ENCODE data around the gene VMP1.

Gene VMP1

GRCh38 chr17:59669411-59669810 is 38.0 kb upstream of the VMP1 start:
- H3K9ac ChIP-seq (ENCODE audit: low read depth, low read length): no peak overlapping the region
- ATAC-seq (ENCODE audit: insufficient read depth, low read depth) (no peak), DNase-seq (no peak)

DNA sequence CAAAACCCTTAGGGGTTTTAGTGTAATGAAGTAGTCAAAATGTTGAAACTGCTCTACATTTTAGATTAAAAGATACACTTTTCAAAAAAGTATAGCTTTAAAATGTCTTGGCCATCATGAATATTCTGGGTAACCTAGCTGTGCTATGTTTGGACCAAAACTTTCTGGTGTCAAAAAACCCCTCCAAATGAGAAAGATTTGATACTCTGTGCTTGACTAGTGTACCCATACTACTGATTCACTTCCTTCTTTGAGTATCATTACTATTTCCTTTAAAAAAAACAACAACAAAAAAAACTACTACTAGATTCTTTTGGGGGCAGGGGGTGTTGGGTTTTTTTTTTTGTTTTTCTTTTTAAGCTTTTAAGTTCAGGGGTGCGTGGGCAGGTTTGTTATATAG is 37.5 kb upstream of the VMP1 start:
- Histone ChIP-seq H3K4me1 (ENCODE audit: insufficient read depth, low read length) (no peaks in the 10 kb centered on the region), H2AFZ (ENCODE audit: low read depth, low read length) (no peak overlapping the region), H3K27ac (ENCODE audit: low read length) (no peak overlapping the region), H4K20me1 (ENCODE audit: insufficient read depth, low read length) (no peaks in the 10 kb centered on the region; the same call in 1 of the 2 replicates), H3K36me3 (ENCODE audit: insufficient read depth, low read length) (peaks cover 96% of the 10 kb centered on the region), H3K4me2 (ENCODE audit: insufficient read depth, low read length) (no peak overlapping the region), H3K9ac (ENCODE audit: low read depth, low read length) (no peak overlapping the region), H3K9me3 (ENCODE audit: insufficient read depth, low read length, severe bottlenecking) (no peaks in the 10 kb centered on the region), H3K27me3 (ENCODE audit: insufficient read depth, low read length, poor library complexity) (no peaks in the 10 kb centered on the region), H3K4me3 (ENCODE audit: low read depth in 1 of 2, low read length in 2 of 2) (no peak overlapping the region), H3K79me2 (ENCODE audit: insufficient read depth, low read length) (peaks cover 14% of the 10 kb centered on the region; the same call in 1 of the 2 replicates)
- TF ChIP-seq CTCF (IDR thresholded peaks at IDR 0.05; ENCODE audit: borderline replicate concordance, extremely low read depth, low read length, poor library complexity, severe bottlenecking): no peak
- TF ChIP-seq EZH2 (IDR thresholded peaks at IDR 0.05; ENCODE audit: borderline replicate concordance, low read depth, low read length, severe bottlenecking): no peak
- ATAC-seq (ENCODE audit: insufficient read depth, low read depth) (no peak), DNase-seq (no peak)

More at GRCh38 chr17:59669411-59669810, 38.0 kb upstream of the VMP1 start:
- no peak overlapping the region for H3K4me3 ChIP-seq (ENCODE audit: low read depth in 1 of 2, low read length in 2 of 2)
- TF ChIP-seq EZH2 (IDR thresholded peaks at IDR 0.05; ENCODE audit: borderline replicate concordance, low read depth, low read length, severe bottlenecking) (no peak), CTCF (IDR thresholded peaks at IDR 0.05; ENCODE audit: borderline replicate concordance, extremely low read depth, low read length, poor library complexity, severe bottlenecking) (no peak)
- H3K79me2 ChIP-seq (ENCODE audit: insufficient read depth, low read length): peaks cover 14% of the 10 kb centered on the region; the same call in 1 of the 2 replicates
- no peaks in the 10 kb centered on the region; the same call in 1 of the 2 replicates for H4K20me1 ChIP-seq (ENCODE audit: insufficient read depth, low read length)
- no peaks in the 10 kb centered on the region for H3K4me1 ChIP-seq (ENCODE audit: insufficient read depth, low read length)
- no peak overlapping the region for H2AFZ ChIP-seq (ENCODE audit: low read depth, low read length)
- H3K36me3 ChIP-seq (ENCODE audit: insufficient read depth, low read length): peaks cover 96% of the 10 kb centered on the region
- no peaks in the 10 kb centered on the region for H3K9me3 ChIP-seq (ENCODE audit: insufficient read depth, low read length, severe bottlenecking)
- H3K27ac ChIP-seq (ENCODE audit: low read length): no peak overlapping the region
- H3K4me2 ChIP-seq (ENCODE audit: insufficient read depth, low read length): no peak overlapping the region
- H3K27me3 ChIP-seq (ENCODE audit: insufficient read depth, low read length, poor library complexity): no peaks in the 10 kb centered on the region

DNA sequence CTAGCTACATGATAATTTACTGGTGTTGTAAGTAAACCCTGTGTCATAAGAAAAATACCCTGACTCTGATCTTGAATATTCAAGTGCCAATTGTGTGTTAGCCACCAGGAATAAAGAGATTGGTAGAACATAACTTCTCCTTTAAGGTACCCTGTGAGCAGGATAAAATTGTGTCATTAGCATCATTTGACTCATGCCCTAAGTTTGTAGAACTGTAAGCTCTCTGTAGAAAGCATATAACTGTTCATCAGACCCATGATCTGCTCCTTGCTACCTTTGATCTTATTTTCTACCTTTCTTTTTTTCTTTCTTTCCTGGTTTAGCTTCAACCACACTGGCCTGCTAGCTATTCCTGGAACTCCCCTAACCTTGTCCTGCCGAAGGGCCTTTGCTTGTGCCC is 36.1 kb upstream of the VMP1 start:
- Histone ChIP-seq H3K9me3 (ENCODE audit: insufficient read depth, low read length, severe bottlenecking) (no peaks in the 10 kb centered on the region), H3K36me3 (ENCODE audit: insufficient read depth, low read length) (peaks cover 96% of the 10 kb centered on the region), H3K27ac (ENCODE audit: low read length) (no peak overlapping the region), H3K9ac (ENCODE audit: low read depth, low read length) (no peak overlapping the region), H3K4me1 (ENCODE audit: insufficient read depth, low read length) (no peaks in the 10 kb centered on the region), H2AFZ (ENCODE audit: low read depth, low read length) (no peak overlapping the region), H3K4me2 (ENCODE audit: insufficient read depth, low read length) (no peak overlapping the region), H3K27me3 (ENCODE audit: insufficient read depth, low read length, poor library complexity) (no peaks in the 10 kb centered on the region), H4K20me1 (ENCODE audit: insufficient read depth, low read length) (no peaks in the 10 kb centered on the region; the same call in 1 of the 2 replicates), H3K79me2 (ENCODE audit: insufficient read depth, low read length) (peaks cover 23% of the 10 kb centered on the region; the same call in 1 of the 2 replicates), H3K4me3 (ENCODE audit: low read depth in 1 of 2, low read length in 2 of 2) (no peak overlapping the region)
- TF ChIP-seq EZH2 (IDR thresholded peaks at IDR 0.05; ENCODE audit: borderline replicate concordance, low read depth, low read length, severe bottlenecking) (no peak), CTCF (IDR thresholded peaks at IDR 0.05; ENCODE audit: borderline replicate concordance, extremely low read depth, low read length, poor library complexity, severe bottlenecking) (no peak)
- DNase-seq (no peak), ATAC-seq (ENCODE audit: insufficient read depth, low read depth) (no peak)

GRCh38 chr17:59675231-59675630 is 32.2 kb upstream of the VMP1 start:
- Histone ChIP-seq H3K9me3 (ENCODE audit: insufficient read depth, low read length, severe bottlenecking) (no peaks in the 10 kb centered on the region), H3K79me2 (ENCODE audit: insufficient read depth, low read length) (peaks cover 43% of the 10 kb centered on the region; the same call in 1 of the 2 replicates), H3K4me3 (ENCODE audit: low read depth in 1 of 2, low read length in 2 of 2) (no peak overlapping the region), H4K20me1 (ENCODE audit: insufficient read depth, low read length) (peaks cover 2% of the 10 kb centered on the region), H3K36me3 (ENCODE audit: insufficient read depth, low read length) (peaks cover 95% of the 10 kb centered on the region), H3K4me1 (ENCODE audit: insufficient read depth, low read length) (no peaks in the 10 kb centered on the region), H3K4me2 (ENCODE audit: insufficient read depth, low read length) (no peak overlapping the region), H3K27ac (ENCODE audit: low read length) (no peak overlapping the region), H3K9ac (ENCODE audit: low read depth, low read length) (no peak overlapping the region), H2AFZ (ENCODE audit: low read depth, low read length) (no peak overlapping the region), H3K27me3 (ENCODE audit: insufficient read depth, low read length, poor library complexity) (no peaks in the 10 kb centered on the region)
- ATAC-seq (ENCODE audit: insufficient read depth, low read depth) (no peak), DNase-seq (no peak)
- no peak for TF ChIP-seq EZH2 (IDR thresholded peaks at IDR 0.05; ENCODE audit: borderline replicate concordance, low read depth, low read length, severe bottlenecking)
- TF ChIP-seq CTCF (IDR thresholded peaks at IDR 0.05; ENCODE audit: borderline replicate concordance, extremely low read depth, low read length, poor library complexity, severe bottlenecking): no peak
